ENCODE data around the gene CDC6.

The CDC6 gene

DNA sequence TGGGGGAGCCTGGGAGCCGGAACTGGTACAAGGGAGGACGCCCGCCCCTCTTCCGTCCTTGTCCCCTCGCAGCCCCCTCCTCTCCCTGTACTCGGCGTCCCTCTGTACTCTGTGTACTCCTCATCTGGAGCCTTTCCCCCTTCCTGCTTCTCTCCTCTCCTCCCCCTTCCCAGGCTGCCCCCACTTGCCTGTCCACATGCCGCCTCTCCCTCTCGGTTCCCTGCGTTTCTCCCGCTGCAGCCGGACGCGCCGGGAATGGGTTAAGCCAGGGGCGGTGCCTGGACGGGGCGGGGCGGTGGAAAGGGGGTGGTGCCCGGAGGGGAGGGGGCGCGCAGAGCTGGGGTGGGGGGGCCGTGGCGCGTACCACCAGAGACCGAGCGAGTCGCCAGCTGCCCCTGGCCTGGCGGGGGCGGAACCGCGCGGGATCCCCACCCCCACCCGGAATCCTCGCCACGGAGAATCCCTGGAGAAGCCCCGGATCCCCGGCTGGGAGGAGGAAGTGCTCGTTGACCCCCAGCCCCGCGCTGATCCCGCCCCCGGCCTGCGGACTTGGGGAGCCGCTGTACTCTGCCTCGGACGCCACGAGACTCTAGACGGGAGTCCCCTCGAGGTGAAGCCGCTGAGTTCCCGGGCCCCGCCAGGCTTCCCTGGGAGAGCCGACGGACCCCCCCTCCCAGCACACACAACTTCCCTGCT is 54.3 kb downstream of the CDC6 start:
- peak in 1 of 2 donors; percentile 61 for DNase-seq

GRCh38 chr17:40342504-40343218 is 55.0 kb downstream of the CDC6 start:
- DNase-seq: no peak

DNA sequence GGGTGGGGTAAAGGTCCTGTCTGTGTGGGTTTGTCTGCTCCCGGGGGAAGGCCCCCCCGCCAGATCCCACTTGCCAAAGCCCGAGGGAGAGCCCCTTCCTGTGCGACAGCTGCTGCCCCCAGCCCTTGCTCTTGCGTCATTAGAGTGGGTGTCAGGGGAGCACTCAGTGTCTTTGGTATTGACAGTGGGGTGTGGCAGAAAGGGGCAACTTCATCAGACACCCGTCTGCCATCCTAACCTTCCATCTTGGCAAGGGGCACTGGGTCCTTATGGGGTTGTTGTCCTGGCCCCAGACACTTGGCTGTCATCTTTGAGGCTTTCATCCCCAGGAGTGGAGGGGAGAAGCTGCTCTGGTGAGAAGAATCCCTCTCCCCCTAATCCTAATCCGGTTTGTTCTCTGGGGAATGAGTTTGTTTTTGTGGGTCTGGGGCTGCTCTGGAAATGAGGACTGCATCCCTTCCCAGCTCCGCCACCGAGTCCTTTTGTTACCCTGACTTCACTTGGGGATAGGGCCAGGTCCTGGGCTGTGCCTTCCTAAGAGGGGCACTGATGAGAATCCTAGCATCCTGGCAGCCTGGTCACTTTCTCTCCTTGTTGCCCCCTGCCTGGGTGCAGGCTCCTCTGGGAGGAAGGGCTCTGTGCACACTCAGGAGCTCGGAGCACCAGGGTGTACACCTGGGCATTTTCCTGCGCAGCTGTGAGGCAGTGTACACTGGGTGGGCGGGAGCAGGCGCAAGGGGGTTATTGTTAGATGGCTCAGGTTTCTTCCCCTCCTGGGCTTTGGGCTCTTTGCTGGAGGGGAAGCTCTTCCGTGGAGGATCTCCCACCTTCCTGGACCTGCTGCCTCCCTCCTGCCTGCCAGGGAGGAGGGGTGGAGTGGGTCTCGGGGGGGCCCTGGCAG is 55.8 kb downstream of the CDC6 start:
- no peak for DNase-seq

- no peak for DNase-seq
Measured at GRCh38 chr17:40344421-40345160, 56.9 kb downstream of the CDC6 start.

DNA sequence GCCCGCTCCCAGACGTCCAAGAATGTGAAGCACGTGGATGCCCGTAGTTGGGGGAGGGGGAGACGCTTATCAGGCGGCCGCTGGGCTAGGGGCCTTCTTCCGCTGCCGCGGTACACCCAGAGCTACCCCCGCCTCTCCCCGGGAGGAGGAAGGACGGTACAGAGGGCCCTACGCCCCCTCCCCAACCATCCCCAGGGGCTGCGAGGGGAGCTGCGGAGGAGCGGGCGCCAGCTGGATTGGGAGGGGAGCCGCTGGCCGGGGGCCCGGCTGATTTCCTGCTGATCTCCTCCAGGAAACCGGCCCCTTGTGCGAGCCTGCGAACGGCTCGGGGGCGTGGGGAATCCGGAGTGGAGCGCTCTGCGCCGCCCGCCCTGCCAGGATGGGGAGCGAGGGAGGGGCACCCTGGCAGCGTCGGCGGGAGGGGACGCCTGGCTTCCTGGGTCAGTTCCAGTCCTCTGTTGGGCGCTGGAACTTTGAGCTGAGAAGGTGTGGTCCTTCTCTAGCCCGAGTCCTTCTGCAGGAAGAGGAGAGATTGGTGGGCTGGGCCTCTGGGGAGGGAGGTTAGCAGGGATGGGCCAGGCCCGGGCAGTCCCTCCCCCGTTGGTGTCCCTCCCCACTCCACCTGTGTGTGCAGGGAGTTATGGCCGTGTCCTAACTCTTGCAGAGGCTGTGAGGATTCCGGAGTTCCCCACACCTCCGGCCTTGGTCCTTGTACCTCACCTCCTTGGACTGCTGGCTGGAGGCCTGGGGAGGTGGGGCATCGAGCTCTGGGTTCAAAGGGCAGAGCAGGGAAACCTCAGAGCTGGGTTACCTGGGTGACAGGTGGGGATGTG is 57.7 kb downstream of the CDC6 start:
- no peak for DNase-seq

DNA sequence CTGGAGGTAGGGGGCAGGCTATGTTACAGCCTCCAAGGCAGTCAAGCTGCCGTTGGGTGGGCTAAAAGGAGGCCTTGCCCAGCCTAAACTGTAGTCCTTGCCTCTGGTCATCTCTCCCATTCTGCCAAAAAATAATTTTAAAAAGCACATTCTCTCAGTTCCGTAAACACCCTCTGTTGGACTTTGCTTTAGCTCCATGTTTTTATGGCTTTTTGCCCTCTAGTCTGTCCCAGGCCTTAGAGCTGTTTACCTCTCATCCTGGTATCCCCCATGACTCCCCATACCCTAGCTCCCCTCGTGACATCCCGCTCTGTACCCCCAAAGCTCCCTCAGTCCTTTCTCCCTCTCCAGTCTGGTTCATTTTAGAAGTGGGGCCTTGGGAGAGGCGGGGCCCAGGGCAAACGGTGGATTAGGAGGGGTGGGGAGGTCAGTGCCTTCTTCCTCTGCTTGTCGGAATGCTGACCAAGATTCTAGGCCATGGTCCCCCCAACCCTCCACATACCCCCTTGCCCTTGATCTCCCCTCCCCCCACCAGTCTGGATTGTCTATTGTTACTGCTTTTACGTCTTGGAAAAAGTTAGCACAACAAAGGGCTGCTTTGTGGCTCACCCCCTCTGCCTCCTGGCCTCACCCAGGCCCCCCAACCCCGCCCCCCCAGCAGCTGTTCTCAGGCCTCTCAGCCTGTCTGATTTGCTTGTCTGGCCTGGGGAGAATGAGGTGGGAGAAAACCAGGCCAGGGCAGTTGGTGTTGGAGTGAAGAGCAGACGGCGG is 58.5 kb downstream of the CDC6 start:
- no peak for DNase-seq

GRCh38 chr17:40346765-40347158 is 59.1 kb downstream of the CDC6 start:
- DNase-seq: no peak

DNA sequence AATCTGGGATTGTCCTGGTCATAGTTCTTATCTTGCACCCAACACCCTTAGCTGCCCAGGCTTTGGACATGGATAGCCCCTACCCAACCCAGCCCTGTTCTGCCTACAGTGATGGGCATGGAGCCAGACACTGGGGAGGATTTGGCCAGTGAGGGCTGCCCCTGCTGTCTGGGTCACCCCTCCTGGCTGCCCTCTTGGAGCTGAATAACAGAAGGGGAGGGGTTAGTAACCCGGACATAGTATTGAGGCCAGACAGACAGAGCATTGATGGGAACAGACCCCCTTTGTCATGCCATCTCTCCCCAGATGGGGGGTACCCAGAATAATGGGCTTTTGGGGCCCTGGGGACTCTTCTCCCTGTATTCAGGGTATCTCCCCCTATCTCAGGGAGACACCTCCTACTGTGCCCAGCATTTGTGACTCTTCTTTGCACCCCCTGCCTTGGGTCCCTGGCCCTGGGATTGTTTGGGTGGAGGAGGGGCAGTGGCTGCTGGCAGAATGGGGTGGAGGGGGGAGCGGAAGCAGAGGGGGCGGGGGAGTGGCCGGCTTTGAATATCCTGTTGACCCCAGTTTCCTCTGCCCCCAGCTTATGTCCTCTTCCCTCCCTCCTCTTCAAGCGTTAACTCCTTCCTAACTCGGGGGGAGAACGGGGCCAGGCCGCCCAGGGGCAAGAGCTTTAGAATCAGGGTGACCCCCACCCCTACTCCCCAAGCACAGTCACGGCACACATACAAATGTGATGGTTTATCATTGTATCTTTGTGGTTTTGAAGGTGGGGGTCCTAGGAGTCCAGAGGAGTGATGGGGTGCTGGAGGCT is 59.8 kb downstream of the CDC6 start:
- DNase-seq: no peak

DNA sequence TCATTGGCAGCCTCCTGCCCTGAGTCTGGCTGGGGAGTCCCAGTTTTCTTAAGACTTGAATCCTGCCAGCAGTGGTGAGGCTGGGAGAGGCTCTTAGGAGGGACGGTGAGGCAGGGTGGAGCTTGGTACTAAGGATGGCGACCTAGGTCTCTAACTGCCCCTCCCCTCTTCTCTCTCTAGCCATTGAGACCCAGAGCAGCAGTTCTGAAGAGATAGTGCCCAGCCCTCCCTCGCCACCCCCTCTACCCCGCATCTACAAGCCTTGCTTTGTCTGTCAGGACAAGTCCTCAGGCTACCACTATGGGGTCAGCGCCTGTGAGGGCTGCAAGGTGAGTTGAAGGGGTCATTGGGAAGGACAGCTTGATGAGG is 60.4 kb downstream of the CDC6 start:
- DNase-seq: no peak

DNA sequence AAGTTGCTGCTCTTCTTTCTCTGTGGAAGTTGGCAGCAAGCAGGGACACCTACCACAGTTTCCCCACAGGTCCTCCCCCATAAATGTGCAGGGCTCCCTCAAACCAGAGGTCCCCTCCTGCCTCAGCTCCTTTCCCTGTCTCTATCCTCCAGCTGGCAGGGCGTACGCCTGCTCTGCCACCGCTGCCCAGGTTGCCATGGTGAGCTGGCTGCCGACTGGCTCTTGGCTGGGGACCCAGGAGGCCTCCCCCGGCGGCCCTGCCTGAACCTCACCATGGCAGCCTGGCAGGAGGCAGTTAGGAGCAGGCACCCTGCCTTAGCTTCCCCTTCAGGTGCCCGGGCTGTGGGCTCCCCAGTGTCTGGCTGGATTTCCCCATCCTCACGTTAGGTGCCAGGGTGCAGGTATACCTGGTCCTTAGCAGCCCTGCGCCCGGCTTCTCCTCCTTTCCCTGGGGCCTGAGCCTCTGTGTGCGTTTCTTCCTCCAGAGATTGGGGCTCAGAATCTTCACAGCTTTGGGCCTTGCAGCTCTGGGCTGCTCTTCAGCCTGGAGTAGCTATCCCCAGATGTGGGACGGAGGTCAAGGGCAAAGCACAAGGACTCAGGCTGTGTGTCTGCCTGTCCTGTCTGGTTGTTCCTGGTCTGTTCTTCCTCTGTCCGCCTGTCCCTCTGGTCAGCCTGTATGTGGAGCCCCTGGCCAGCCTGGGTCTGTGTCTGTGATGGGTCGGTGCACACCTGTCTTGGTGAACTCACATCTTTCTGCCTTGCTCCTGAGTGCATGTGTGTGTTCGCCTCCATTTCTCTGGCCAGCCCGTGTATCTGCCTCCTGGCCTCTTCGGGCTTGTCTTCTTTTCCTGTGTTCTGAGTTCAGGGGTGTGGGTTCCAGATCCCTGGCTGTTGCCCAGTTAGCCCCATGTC is 61.1 kb downstream of the CDC6 start:
- DNase-seq: no peak

GRCh38 chr17:40349477-40349894 is 61.8 kb downstream of the CDC6 start:
- no peak for DNase-seq

DNA sequence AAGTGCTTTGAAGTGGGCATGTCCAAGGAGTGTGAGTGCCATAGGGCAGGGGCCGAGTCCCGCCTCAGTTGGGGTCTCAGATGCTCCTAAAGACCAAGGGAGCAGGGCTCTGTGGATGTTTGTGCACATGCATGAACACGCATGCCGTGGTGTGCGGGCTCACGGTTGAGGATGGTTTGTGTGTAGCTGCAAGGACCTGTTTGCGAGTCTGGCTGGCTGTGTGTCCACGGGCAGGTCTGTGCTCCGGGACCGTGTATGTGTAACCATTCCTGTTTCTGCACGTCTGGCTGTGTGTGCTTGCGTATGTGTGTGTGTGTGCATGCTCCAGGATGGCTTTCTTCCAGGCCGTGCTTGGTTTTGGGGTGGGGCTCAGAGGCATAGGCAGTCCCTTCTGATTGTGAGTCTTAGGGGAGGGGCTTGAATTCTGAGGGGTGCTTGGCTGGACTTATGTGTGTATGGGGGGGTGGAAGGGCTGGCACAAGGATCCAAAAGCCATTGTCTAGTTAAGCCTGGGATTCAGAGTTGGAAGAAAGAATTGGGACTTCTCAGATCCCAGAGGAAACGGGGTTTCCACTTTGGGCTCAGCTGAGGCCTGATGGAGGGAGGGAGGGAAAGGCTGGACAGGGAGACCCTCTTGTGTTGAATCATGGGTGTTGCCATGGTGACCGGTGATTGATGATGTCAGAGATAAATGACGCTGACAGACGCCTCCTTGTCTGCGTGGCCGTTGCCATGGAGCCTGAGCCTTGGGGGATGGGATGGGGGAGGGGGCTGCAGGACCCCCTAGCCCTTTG is 62.4 kb downstream of the CDC6 start:
- DNase-seq: no peak

DNA sequence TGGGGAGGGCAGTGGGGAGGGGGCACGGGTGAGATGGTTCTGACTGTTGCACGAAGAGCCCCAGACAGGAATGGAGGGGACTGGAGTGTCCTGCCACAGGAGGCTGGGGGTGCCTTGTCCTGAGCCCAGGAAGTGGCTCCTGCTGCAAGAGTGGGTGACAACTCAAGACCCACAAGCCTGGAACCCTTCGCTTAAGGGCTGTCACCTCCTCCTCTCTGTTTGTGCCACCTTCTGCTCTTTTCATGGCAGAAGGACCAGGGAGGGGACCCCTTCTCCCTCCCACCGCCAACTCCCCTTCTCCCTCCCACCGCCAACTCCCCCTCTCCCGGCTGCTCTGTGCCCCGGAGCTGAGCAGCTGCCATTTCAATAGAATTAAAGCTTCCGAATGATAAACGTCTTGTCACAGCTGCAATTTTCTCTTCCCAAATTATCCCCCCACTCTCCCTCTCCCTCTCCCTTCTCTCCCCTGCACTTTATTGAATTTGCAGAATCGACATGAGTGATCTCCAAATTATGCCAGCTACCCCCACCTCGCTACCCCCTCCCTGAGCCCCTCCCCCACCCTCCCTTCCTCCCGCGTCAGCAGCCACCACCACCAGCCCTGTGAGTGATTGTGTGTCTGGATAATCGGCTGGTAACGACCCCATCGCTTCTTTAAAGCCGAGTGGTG is 63.1 kb downstream of the CDC6 start:
- DNase-seq: no peak

DNA sequence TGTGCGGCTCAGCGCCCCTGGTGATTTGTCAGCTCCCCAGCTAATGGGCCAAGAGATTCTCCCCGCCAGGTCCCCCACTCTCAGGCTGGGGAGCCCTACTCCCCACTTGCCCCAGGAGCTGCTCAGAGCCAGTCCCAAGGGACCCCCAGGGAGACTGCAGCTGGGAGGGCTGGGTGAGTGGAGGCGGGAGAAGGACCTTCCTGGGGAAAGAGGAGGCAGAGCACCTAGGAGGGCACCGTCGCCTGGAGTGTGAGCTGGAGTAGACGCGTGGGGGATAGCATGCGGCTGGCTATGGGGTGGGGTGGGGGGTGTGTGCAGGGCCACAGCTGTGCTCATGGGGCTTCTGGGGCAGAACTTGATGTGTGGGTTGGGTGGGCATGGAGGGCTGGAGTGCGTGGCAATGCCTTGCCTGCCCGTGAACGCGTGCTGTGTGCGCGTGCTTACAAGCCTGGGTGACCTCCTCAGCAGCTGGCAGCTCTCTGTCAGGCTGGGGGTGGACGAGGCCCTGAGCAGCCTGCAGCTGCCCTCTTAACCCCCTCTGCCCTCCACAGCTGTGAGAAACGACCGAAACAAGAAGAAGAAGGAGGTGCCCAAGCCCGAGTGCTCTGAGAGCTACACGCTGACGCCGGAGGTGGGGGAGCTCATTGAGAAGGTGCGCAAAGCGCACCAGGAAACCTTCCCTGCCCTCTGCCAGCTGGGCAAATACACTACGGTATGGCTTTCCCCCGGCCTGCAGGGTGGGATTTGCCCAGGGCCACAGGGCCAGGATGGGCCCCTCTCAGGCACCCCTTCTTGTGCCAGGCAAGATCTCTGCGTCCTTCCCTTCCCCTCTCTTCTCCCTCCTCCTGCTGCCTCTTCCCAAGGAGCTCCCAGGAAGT is 63.9 kb downstream of the CDC6 start:
- no peak for DNase-seq

- no peak for DNase-seq
Measured at GRCh38 chr17:40352237-40352778, 64.6 kb downstream of the CDC6 start.

- DNase-seq: peak in 1 of 2 donors; percentile 58
Measured at GRCh38 chr17:40352779-40353394, 65.2 kb downstream of the CDC6 start.

All from bone marrow (tissue), 2 donors.